ENCODE measurements around the gene CRYZ.

GRCh38 chr1:74679811-74680210 is 53.0 kb downstream of the CRYZ start:
- TF ChIP-seq POLR2A (IDR thresholded peaks at IDR 0.05) (no peak), CTCF (IDR thresholded peaks at IDR 0.05) (no peak)
